Epithelial cell of proximal tubule (primary cell): ENCODE results near the gene CST4. TPM values are rescaled to one million over a fixed set of nuclear protein-coding genes. Genes with fewer than 3 reads are reported as not detected.
"Not testable (repeated sequence)": the region's sequence is repeated elsewhere in the genome, so short reads cannot be mapped to it uniquely, and the experiment has no call there.

Experiments used
- DNase-seq: peaks from one replicate; pipeline ENCODE4 v3.0.0-alpha.2; 2011; ENCODE audit warnings: low read depth
- H3K4me3 ChIP-seq: 2 replicates; pipeline ENCODE4 v1.5.1; 2011; ENCODE audit warnings: low read depth, mild to moderate bottlenecking, low read length
- total RNA-seq: library from RNA; depleted of rRNA; stranded (reverse); fragments of >200 nt; gene quantifications from 2 replicates; pipeline ENCODE4 v1.2.3, GENCODE V29; 2015
- TF ChIP-seq, protein P1 (sequence below): conservative IDR thresholded peaks from 2 replicates; pipeline ENCODE4 v1.5.1; 2012; ENCODE audit warnings: low read depth, mild to moderate bottlenecking, low read length

Gene CST4
- total RNA-seq, 1 donor from 2014 or later, result not detected

DNA sequence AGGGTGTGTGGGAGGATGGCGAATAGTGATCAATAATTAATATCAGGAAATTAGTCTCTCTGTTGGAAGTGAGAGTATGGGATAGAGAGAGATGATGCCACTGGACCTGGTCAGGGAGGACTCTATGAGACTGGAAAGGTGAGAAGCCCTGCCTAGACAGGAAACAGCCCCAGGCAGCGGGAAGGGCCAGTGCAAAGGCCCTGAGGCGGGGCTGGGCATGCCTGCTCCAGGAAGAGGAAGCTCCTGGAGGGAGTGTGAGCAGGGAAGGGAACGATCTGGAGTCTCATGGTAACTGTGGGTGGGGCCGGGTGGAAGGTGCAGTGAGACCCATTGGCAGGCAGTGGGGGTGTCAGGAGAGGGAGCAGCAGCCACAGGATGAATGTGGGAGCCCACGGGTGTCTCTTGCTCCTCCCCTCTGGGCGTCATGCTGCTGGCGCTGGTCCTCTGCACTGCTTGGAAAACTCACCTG, 49.3 kb downstream of the CST4 start:
- DNase-seq, result no peak
- no peak overlapping the region for H3K4me3 ChIP-seq
- TF ChIP-seq, protein P1, sequence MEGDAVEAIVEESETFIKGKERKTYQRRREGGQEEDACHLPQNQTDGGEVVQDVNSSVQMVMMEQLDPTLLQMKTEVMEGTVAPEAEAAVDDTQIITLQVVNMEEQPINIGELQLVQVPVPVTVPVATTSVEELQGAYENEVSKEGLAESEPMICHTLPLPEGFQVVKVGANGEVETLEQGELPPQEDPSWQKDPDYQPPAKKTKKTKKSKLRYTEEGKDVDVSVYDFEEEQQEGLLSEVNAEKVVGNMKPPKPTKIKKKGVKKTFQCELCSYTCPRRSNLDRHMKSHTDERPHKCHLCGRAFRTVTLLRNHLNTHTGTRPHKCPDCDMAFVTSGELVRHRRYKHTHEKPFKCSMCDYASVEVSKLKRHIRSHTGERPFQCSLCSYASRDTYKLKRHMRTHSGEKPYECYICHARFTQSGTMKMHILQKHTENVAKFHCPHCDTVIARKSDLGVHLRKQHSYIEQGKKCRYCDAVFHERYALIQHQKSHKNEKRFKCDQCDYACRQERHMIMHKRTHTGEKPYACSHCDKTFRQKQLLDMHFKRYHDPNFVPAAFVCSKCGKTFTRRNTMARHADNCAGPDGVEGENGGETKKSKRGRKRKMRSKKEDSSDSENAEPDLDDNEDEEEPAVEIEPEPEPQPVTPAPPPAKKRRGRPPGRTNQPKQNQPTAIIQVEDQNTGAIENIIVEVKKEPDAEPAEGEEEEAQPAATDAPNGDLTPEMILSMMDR, result no peak

DNA sequence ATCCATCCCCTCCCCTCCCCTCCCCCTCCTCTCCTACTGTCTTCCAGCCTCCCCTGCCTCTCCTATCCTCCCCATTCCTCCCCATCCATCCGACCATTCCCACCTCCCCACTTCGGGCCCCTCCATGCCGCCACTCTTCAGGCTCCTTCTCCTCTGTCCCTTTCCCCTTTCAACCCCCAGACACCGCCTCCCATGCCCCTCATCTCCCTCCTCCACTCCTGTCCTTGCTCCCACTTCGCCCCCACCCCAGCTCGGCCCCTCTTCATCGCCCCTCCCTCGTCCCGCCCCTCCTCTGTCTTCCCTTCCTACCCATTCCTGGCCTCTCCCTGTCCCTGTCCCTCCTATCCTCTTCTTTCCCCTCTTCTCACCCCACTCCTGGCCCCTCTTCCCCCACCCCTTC, 50.5 kb downstream of the CST4 start:
- DNase-seq, result no peak
- TF ChIP-seq, protein P1, result no peak
- no peak overlapping the region for H3K4me3 ChIP-seq

DNA sequence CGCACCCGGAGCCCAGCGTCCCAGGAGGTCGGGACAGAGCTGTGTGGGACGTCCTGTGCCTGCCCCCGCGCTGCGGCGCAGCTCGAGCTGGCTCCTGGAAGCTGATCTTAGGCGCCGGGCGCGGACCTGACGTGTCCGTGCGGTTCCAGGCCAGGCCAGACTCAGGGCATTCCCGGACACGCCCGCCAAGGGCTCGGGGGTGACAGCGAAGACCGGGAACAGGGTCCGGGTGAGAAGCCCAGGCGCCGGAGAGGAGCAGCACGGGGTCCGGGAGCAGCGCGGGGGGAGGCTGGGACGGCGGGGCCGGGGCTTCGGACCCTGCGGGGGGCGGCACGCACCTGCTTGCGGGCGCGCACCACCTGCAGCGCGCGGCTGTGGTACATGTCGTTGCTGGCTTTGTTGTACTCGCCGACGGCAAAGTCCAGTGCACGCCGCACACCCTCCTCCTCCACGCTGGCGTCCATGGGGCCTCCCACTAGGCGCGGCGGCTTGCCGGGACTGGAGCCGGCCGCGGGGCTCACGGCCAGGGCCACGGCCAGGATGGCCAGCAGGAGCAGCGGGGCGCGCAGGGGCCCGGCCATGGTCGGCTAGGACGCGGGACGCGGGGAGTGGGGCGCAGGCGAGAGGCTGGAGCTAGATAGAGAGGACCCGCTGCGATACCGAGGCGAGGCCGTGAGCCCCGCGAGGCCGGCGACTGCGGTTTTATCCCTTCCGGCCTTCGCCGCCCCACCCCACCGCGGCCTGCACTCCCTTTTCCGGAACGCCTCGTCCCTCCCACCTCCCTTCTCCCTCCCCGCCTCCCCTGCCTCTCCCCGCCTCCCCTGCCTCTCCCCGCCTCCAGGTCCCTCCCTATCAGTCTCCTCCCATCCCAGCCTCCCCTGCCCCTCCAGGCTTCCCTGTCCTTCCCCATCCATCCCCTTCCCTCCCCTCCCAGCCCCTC, 51.3 kb downstream of the CST4 start, which contains the start of gene CST3:
CST3 (minus strand) TSS at position 674 of the 940 bp plus-strand sequence; CDS start at position 581, 93 bp downstream.
- no peak for DNase-seq
- peak within 1 kb of the TSS; percentile 74 for H3K4me3 ChIP-seq
- TF ChIP-seq, protein P1, result no peak

DNA sequence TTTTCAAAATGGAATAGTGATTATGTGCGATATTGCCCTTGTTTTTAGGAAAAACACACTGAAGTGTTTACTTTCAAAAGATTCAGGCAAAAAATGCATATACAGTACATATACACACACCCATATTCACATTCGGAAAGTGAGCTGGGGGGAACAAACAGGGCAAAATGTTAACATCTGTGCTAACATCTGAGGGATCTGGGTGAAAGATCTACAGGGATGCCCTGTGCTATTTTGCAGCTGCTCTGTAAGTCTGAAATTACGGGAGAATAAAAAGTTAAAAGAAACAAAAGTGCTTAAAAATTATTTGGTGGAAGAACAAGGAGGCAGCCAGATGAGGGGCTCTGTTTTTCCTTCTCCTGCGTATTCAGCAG, 51.9 kb downstream of the CST4 start:
- TF ChIP-seq, protein P1, result no peak
- DNase-seq, result no peak
- peak overlapping the region; percentile 74 for H3K4me3 ChIP-seq

DNA sequence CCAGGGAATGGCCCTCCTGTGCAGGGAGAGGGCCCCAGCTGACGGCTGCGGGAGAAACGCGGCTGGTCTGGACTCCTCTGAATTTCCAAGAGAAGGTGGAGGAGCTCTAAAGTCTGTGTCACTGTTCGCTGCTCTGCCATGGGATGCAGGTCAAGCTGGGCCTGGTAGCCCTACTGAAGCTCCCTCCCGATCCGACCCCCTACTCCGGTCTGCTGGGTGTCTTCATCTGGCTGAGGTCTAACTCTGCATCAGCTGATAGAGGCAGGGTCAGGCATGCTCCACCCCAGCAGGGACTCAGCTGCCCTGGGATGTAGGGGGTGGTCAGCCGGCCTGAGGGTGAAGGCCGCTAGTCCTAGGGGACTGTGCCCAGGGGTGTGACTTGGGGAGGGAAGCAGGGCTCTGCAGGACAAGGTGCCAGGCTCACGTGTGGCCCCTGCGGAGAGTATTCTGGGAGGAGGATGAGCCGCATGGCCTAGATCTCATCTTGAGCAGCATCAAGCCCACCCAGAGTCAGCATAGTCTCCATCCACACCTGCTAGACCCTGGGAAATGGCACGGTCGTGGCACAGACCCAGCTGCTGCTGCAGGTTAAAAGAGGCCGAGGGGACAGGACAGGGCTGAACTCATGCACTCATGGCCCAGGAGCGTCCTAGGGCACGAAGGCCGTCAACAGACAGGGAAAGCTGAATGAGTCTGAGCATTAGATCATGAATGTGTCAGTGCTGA, 52.5 kb downstream of the CST4 start:
- TF ChIP-seq, protein P1, result no peak
- no peak for DNase-seq
- H3K4me3 ChIP-seq, result peak overlapping the region; percentile 74

DNA sequence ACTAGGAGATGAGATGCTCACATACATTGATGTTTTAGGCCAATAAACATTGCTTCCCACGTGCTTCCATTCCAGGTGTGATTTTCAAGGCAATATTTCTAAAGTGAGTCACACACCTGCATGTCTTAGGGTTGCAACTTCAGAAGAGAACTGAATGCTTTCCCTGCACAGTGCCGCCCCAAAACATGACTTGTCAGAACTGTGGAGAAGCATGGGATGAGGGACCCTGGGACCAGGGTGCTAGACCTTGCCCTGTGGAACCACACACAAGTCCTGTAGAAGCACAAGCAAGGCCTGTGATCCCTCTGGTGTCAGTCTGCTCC, 53.1 kb downstream of the CST4 start:
- H3K4me3 ChIP-seq, result peak overlapping the region; percentile 74
- not testable (repeated sequence) for DNase-seq

Other genes with a start within 250 kb of the CST4 start
- gene CSTL1, start 249.4 kb downstream of the CST4 start, total RNA-seq, result not detected in 2 replicates
- not detected in 2 replicates for gene CST11, start 236.2 kb downstream of the CST4 start, total RNA-seq
- gene CST8, start 197.9 kb downstream of the CST4 start, total RNA-seq, result not detected in 2 replicates
- gene CST9L, start 120.6 kb downstream of the CST4 start, total RNA-seq, result not detected in 2 replicates
- not detected in 2 replicates for gene CST9, start 83.1 kb downstream of the CST4 start, total RNA-seq
- gene CST3, start 51.1 kb downstream of the CST4 start, total RNA-seq, result 309 and 347 TPM in 2 replicates
- gene CST1, start 61.9 kb upstream of the CST4 start, total RNA-seq, result not detected in 2 replicates
- not detected in 2 replicates for gene CST2, start 137.7 kb upstream of the CST4 start, total RNA-seq
- gene CST5, start 190.7 kb upstream of the CST4 start, total RNA-seq, result not detected in 2 replicates